Stimulated activated CD4-positive, alpha-beta T cell treated with anti-CD3 and anti-CD28 coated beads, TNF-alpha, amount 100 ng/mL, for 4 hours (primary cell): ENCODE measurements around the gene ITPR1.

ENCODE experiments used
- DNase-seq, 3 experiments: peaks; one replicate each; pipeline ENCODE4 v3.0.0-alpha.2; 2020; ENCODE audit warnings: low read depth in 3 of 3

ITPR1 gene

GRCh38 chr3:4889896-4890295 is 396.7 kb downstream of the ITPR1 start:
- DNase-seq: no peak

- no peak for DNase-seq
These were observed 401.9 kb downstream of the ITPR1 start for GRCh38 chr3:4894891-4895530.

- DNase-seq: no peak
These were observed 402.7 kb downstream of the ITPR1 start for GRCh38 chr3:4895838-4896237.
